Epidermal melanocyte (primary cell): ENCODE results near the gene H19.

Source experiments
- DNase-seq: peaks from one replicate; pipeline ENCODE4 v3.0.0; 2011; ENCODE audit warnings: low spot score; ENCODE audit not compliant: insufficient read length

Gene H19

GRCh38 chr11:1997755-1998154, at the start of gene H19:
Gene H19, minus strand, starts transcription at chr11:1997842.
- DNase-seq: no peak

DNA sequence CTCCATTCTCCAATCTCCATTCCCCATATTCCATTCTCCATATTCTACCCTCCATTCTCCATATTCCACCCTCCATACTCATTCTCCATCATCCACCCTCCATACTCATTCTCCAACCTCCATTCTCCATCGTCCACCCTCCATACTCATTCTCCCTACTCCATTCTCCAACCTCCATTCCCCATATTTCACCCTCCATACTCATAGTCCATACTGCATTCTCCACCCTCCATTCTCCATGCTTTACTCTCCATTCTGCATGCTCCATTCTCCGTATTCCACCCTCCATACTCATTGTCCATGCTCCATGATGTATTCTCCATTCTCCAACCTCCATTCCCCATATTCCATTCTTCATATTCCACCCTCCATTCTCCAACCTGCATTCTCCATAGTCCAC, 44.3 kb upstream of the H19 start:
- no peak for DNase-seq

DNA sequence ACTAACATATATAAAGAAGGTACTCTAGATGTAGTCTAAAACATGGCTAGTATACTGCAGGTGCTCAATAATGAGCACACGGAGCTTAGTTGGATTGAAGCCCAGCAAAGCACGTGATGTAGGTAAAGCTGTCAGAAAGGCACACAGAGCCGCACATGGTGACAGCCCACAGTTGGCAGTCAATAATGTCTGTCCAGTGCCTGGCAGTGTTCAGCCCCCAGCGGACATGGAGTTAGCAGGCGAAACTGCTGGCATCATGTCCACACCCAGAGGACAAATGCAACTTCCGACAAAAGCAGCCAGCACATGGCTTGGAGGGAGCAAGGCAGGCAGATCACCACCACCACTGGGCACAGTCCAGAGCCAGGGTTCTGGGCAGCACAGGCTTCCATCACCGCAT, 43.5 kb upstream of the H19 start:
- no peak for DNase-seq

DNA sequence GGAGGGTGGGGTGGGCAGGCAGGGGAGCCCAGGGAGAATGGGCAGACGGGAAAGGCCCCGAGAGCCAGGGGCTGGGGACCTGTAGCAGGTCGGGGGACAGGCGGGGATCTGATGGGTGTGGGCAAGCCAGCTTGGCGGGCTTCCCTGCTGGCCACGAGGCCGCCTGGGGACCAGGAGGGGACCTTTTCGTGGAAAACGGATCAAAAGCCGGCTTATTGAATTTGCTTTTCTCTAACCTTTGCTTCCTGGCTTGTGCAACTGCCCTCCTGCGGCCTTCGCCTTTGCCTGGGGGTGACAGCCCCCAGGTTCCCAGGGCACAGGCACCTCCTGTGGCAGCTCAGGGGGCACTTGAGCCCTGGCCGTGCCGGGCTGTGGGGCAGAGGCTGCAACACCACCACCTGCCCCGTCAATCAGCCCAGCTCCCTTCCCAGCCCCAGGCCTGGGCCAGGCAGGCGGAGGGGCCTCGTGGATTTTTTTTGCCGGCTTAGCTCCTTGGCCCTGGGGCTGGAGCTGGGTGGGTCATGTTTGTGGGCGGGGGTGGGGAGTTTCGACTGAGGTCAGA, 41.6 kb upstream of the H19 start:
- DNase-seq: no peak

- DNase-seq: no peak
Measured at GRCh38 chr11:2036863-2037486, 39.3 kb upstream of the H19 start.

- DNase-seq: no peak
Measured at GRCh38 chr11:2035382-2035781, 37.7 kb upstream of the H19 start.

GRCh38 chr11:2031058-2031457, 33.4 kb upstream of the H19 start:
- DNase-seq: no peak

GRCh38 chr11:2027708-2028107, 30.1 kb upstream of the H19 start:
- DNase-seq: no peak

- DNase-seq: no peak
Measured at GRCh38 chr11:2015025-2015424, 17.4 kb upstream of the H19 start.

DNA sequence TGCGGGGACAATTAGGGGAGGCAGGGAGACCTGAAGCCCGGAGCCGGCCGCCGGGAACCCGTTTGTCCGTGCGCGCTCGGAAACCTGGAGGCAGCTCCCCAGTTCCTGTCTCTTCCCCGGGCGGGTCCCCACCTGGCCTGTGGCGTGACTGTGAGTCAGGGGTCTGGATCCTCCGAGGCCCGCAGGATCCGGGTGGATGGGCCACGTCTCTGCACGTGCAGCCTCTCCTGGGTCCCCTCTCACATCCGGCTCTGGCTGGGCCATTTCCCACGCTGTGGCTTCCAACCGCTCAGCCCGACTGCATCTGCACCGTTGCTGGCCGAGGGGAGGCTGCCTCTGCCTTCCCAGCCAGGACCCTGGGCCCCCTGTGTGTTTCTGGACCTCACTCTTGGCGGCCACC, 14.8 kb upstream of the H19 start:
- no peak for DNase-seq

DNA sequence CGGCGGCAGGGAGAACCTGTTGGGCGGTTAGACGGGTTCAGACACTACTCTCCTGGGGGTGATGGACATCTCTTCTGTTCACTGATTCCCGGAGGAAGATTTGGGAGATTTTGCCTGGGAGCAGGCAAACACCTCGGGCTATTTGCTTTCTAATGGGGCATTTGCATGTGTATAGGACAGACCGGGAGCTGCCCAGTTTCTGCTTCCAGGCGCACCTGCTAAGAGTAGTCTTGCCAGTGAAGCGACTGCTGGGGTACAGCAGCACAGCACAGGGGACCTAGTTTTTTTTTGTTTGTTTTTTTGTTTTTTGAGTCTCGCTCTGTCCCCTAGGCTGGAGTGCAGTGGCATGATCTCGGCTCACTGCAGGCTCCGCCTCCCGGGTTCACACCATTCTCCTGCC, 6.8 kb upstream of the H19 start:
- DNase-seq: no peak

- no peak for DNase-seq
Measured at GRCh38 chr11:2002807-2003206, 5.2 kb upstream of the H19 start.

DNA sequence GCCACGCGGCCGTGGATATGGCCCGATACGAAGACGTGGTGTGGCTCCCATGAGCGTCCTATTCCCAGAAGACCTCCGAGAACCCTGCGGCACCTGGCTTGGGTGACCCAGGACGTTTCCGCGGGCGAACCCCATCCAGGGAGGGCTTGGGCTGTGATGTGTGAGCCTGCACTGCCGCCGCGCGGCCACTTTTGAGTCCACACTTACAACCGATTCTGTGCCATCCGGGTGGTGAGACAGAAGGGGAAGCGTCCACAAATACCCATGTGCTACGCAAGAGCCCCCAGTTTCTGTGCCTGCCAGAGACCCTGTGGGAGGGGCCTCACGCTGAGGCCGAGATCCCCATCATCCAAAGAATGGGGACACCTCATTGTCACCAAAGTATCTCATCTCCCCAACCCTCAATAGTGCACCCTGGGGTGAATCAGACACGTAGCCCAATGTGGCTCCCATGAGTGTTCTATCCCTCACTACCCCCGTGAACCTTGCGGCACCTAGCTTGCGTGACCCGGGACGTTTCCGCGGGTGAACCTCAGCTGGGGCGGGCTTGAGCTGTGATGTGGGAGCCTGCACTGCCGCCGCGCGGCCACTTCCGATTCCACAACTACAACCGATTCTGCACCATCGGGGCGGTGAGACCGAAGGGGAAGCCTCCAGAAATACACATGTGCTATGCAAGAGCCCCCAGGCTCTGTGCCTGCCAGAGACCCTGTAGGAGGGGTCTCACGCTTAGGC, 4.6 kb upstream of the H19 start:
- DNase-seq: no peak

- DNase-seq: no peak
Measured at GRCh38 chr11:1998861-1999260, 1.2 kb upstream of the H19 start.

- DNase-seq: no peak
Measured at GRCh38 chr11:1998290-1998689, 648 bp upstream of the H19 start.

- DNase-seq: no peak
Measured at GRCh38 chr11:1994121-1994520, 3.5 kb downstream of the H19 start.

DNA sequence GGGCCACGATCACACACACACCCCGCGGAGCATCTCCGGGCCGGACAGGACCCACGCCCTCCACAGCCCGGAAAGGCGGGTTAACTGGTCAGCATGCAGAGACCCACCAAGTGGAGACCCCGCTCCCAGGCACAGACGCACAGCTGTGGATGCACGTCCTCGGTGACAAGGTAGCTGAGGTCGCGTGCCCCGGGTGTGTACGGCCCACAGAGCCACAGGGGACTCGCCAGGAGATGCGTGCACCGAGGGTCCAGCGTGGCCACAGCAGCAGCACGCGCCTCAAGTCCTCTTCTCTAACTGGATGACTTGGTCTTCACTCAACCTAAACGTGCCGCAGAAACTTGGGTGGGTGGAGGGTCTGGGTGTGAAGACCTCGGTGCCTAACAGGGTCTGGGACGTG, 5.5 kb downstream of the H19 start:
- DNase-seq: no peak

DNA sequence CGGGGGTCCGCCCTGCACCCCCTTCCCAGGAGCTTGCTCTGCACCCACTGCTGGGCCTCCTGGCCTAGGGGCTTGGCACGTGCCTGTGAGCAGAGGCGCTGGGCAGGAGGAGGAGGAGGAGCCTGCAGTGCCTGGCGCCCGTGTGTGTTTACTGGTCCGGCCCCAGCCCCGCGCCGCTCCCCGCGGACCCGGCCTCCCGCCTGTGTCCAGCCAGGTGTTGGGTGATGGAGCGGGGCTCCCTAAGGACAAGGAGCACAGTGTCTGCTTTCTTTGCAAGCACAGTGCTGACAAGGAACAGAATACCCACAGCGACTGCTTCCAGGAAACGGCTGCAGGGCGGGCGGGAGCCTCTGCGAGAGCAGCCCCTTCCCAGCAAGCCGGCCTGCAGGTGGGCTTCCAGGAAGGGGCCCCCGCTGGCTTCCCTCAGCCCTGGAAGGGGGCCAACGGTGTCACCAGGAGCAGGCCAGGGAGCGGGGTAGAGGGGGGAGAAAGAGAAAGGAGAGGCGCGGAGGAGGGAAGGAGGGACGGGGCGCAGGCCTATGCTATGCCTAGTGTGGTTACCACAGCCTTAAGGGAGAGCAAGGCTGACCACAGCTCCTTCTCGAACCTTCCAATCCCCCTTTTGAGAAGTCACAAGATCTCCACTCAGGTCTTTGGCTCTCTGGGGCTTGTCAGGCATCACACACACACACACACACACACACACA, 6.6 kb downstream of the H19 start:
- no peak for DNase-seq

DNA sequence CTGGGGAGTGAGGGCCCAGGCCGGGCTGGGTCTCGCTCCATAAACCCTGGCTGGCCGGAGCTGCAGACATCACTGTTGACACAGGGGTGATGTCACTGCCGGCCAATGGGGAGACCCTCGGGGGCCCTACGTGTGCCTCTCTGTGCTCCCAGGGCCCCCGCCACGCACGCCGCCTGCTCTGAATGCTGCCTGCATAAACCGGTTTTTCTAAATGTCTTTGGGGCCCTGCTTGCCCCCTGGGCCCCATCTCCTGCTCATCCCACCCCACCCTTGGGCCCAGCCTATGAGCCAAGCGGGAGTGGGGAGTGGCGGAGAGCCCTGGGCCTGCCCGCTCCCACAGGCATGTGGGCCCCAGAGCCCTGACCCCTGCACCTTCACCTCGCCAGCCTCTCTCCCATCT, 7.7 kb downstream of the H19 start:
- DNase-seq: no peak

DNA sequence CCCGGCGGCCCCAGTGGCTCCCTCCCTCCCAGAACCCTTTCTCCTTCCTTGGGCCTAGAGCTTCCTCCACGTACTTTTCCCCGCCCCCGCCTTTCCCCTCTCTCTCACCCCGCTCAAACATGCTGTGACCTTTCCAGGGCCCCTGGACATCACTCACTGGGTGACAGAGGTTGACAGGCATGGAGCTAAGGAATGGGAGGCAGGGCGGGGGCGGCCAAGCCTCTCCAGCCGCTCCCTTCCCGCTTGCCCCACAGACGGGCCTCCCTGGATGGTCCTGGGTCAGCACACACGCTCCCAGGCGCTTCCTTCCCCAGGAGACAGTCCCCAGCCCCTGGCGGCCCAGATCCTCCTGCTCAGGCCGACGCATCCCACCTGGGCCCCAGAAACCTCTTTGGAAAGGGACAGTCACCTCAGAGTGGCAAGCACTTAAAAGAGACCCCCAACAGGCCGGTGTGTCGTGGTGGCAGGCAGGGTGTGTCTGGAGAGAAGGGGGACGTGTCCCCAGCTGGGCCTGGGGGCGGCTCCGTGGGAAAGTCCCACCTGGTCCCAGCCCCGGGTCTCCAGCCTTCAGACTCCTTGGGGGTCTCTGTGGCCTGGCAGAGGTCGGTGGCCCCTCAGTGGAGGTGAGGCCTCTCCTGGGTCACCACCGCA, 8.8 kb downstream of the H19 start:
- DNase-seq: no peak

DNA sequence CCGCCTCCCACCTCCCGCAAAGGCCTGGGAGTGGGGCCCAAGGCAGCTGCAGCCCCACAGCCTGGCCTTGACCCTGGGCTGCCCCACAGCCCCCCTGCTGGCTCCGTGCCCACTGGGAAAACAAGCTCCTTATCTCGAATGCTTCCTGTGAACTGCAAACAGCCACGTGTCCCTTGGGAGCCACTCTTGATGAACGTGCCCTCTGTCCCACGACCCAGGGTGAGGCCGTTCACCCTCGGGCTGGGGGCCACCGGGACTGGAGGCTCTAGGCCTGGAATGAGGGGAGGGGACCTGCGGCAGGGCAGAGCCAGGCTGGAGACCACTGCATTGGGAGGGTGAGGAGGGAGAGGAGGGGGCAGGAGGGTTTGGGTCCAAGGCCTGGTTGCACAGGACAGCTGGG, 9.5 kb downstream of the H19 start:
- DNase-seq: no peak

DNA sequence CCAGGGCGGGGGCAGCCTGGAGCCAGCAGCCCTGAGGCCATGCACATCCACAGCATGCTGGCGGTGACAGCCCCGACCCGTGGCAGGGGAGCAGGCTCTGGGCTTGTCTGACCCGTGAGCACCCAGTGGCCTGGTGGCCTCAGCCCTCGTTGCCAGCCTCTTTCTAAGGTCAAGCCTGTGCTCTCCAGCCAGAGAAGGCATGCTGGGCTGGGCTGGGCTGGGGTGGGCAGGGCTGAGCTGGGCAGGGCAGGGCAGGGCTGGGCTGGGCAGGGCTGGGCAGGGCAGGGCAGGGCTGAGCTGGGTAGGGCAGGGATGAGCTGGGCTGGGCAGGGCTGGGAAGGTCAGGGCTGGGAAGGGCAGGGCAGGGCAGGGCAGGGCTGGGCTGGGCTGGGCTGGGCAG, 10.6 kb downstream of the H19 start:
- DNase-seq: no peak
